Caco-2 (cell line): ENCODE results near the gene TTC13. TPM values are rescaled to one million over a fixed set of nuclear protein-coding genes. Genes with fewer than 3 reads are reported as not detected.

Experiments used
- BruUV-seq: library from RNA; stranded (reverse); fragments of 400-500 nt; replicated peaks from 2 replicates; lab custom pipeline; 2021; lab: Mats Ljungman, UMichigan
- CTCF ChIA-PET: fragments of 300-600 bp; sonication (Branson Sonifier 250); formaldehyde crosslinking; loops from one replicate; lab custom pipeline; 2022; ENCODE audit warnings: antibody characterized with exemption; lab: Charles Lee
- POLR2A ChIA-PET: fragments of 300-600 bp; sonication (Branson Sonifier 250); formaldehyde crosslinking; loops from one replicate; lab custom pipeline; 2022; ENCODE audit warnings: antibody characterized with exemption; lab: Charles Lee
- DNase-seq, 2 experiments: peaks; one replicate each; pipeline versions ENCODE4 v3.0.0 to v3.0.0-alpha.2; 2020 to 2022
- H3K27me3 ChIP-seq: replicated peaks from 2 replicates; pipeline ENCODE4 v1.6.0; 2011; ENCODE audit warnings: low read length; ENCODE audit not compliant: control insufficient read depth, insufficient read depth
- H3K36me3 ChIP-seq: 2 replicates; pipeline ENCODE4 v1.5.1; 2011; ENCODE audit warnings: low read length; ENCODE audit not compliant: control insufficient read depth, insufficient read depth
- H3K4me1 ChIP-seq: fragments of 250-450 bp; sonication (Bioruptor Pico); 2 replicates; pipeline ENCODE4 v1.5.1; 2020; ENCODE audit warnings: mild to moderate bottlenecking
- H3K4me3 ChIP-seq: 2 replicates; pipeline ENCODE4 v1.5.1; 2011; ENCODE audit warnings: low read depth, mild to moderate bottlenecking, control low read depth, low read length
- H3K9me3 ChIP-seq: fragments of 250-450 bp; sonication (Bioruptor Pico); 2 replicates; pipeline ENCODE4 v1.5.1; 2020; ENCODE audit warnings: mild to moderate bottlenecking, moderate library complexity
- H3K27ac Mint-ChIP-seq: one replicate; pipeline ENCODE4 v1.8.0; 2022; ENCODE audit warnings: mixed read lengths; ENCODE audit not compliant: unreplicated experiment
- H3K27me3 Mint-ChIP-seq: one replicate; pipeline ENCODE4 v1.8.0; 2022; ENCODE audit warnings: mixed read lengths; ENCODE audit not compliant: insufficient read depth, unreplicated experiment
- H3K36me3 Mint-ChIP-seq: one replicate; pipeline ENCODE4 v1.8.0; 2022; ENCODE audit warnings: mild to moderate bottlenecking, mixed read lengths; ENCODE audit not compliant: insufficient read depth, unreplicated experiment
- H3K4me1 Mint-ChIP-seq: one replicate; pipeline ENCODE4 v1.8.0; 2022; ENCODE audit warnings: low read depth, mixed read lengths; ENCODE audit not compliant: unreplicated experiment
- H3K4me3 Mint-ChIP-seq: one replicate; pipeline ENCODE4 v1.8.0; 2022; ENCODE audit warnings: mild to moderate bottlenecking, moderate library complexity, mixed read lengths; ENCODE audit not compliant: unreplicated experiment
- H3K9me3 Mint-ChIP-seq: one replicate; pipeline ENCODE4 v1.8.0; 2022; ENCODE audit warnings: mixed read lengths; ENCODE audit not compliant: unreplicated experiment
- CTCF ChIP-seq, 2 experiments: fragments of 200-600 bp in 1 of 2; IDR thresholded peaks; 1 replicate in 1 of 2; 2 replicates in 1 of 2; pipeline versions ENCODE4 v1.5.1 to v1.8.0; 2011 to 2022; ENCODE audit warnings: antibody characterized with exemption in 1 of 2, control low read depth in 1 of 2, inconsistent platforms in 1 of 2, low read depth in 1 of 2, low read length in 1 of 2, mild to moderate bottlenecking in 1 of 2, moderate library complexity in 1 of 2; ENCODE audit not compliant: insufficient read depth in 1 of 2, severe bottlenecking in 1 of 2, unreplicated experiment in 1 of 2
- intact Hi-C: fragments of 100-400 bp; cut with micrococcal nuclease; formaldehyde crosslinking; loops from one replicate; pipeline ENCODE4 v1.10.0; 2022; ENCODE audit not compliant: unreplicated experiment
- total RNA-seq: library from RNA; stranded (reverse); gene quantifications from 2 replicates; pipeline ENCODE4 v1.2.3, GENCODE V29; 2022

The TTC13 gene
- total RNA-seq, 1 experiment from 2014 or later = 57.6 TPM

DNA sequence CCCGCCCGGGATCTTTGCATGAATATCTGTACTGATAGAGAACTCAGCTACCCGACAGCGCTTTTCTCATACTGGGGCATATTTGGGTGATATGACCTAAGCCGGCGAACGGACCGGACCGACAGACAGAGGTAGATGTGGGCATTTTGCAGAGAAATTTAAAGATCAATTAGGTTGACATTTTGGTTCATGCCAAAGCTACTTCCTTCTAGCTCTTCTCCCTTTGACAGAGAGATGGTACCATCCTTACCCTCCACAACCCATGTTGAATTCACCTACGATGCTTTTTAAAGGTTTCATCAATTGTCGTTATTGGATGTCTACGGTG, 692 bp upstream of the TTC13 start:
- H3K4me3 Mint-ChIP-seq = no peak overlapping the region
- Histone ChIP-seq H3K9me3 (no peaks in the 10 kb centered on the region), H3K4me3 (peak overlapping the region; percentile 46), H3K36me3 (0 out of 2 replicates have a peak, but pooled peaks cover 1% of the 10 kb centered on the region), H3K4me1 (peaks cover 20% of the 10 kb centered on the region), H3K27me3 (no peaks in the 10 kb centered on the region)
- TSS peak; percentile 65 for BruUV-seq
- no peaks in the 10 kb centered on the region for H3K9me3 Mint-ChIP-seq
- ChIA-PET POLR2A (interaction anchor here (0.6 to 1.6 kb wide), 2 partner anchors 30 to 111 kb away, joined by 3 to 7 read pairs; partner anchors contain the start of gene C1orf198), CTCF (interaction anchor here (0.6 to 2.6 kb wide), 13 partner anchors 11 to 240 kb away, joined by 3 to 14 read pairs (median 4); no protein-coding TSS in a partner anchor)
- peaks cover 21% of the 10 kb centered on the region for H3K4me1 Mint-ChIP-seq
- no peaks in the 10 kb centered on the region for H3K27me3 Mint-ChIP-seq
- intact Hi-C loops = loop anchor here (1.0 to 2.0 kb wide), 6 partner anchors 40 to 347 kb away; no protein-coding TSS in a partner anchor
- no peak for DNase-seq
- no peak for TF ChIP-seq CTCF (IDR thresholded peaks at IDR 0.05; ENCODE audit: insufficient read depth in 1 of 2, low read depth in 1 of 2, low read length in 1 of 2, severe bottlenecking in 1 of 2, unreplicated experiment in 1 of 2)
- H3K36me3 Mint-ChIP-seq = peaks cover 22% of the 10 kb centered on the region
- peak overlapping the region; percentile 56 for H3K27ac Mint-ChIP-seq

DNA sequence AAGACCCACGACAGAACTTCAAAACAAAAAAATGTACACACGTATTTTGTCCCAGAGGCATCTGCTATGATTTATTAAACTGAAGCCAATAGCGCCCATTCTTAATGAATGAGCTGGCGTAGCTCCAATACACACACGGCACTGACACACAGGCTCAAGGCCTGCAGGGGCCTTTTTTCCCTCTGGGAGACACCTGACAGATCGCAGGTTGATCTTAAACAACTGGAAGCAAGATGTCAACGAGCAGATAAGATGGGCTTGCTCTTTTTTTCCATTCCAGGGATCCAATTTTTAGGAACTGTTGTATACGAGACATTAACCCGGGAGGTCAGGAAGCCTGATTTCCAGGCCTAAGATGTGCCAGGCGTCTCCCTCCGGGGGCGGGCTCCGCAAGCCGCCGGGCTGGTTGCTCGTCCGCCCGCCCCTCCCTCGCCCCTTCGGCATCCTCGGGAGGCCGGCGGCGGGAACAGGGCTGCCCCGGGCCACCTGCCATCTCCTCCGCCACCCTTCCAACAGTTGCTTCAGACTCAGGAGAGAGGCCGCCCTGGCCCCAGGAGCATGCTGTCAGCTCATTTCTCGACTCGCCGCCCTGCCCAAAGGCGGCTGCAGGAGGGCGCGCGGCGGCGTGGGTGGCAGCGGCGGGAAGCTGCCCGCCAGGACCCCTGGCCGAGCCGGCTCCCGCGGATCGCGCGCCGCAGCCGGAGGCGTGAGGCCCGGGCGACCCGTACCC, 735 bp downstream of the TTC13 start:
- Mint-ChIP-seq H3K27ac (peak overlapping the region; percentile 65), H3K9me3 (no peaks in the 10 kb centered on the region), H3K36me3 (peaks cover 22% of the 10 kb centered on the region), H3K4me3 (no peak overlapping the region), H3K4me1 (peaks cover 17% of the 10 kb centered on the region), H3K27me3 (no peaks in the 10 kb centered on the region)
- peak in 1 of 2 experiments; percentile 48 for DNase-seq
- Histone ChIP-seq H3K36me3 (0 out of 2 replicates have a peak, but pooled peaks cover 1% of the 10 kb centered on the region), H3K27me3 (no peaks in the 10 kb centered on the region), H3K4me1 (peaks cover 25% of the 10 kb centered on the region), H3K4me3 (peak overlapping the region; percentile 96), H3K9me3 (no peaks in the 10 kb centered on the region)
- ChIA-PET CTCF (interaction anchor here (0.6 to 2.6 kb wide), 13 partner anchors 10 to 239 kb away, joined by 3 to 14 read pairs (median 4); no protein-coding TSS in a partner anchor), POLR2A (interaction anchor here (1.3 to 1.6 kb wide), 2 partner anchors 39 to 109 kb away, joined by 5 to 7 read pairs; partner anchors contain the start of gene C1orf198)
- intact Hi-C loops = loop anchor here (1.0 to 2.0 kb wide), 2 partner anchors 111 to 233 kb away; no protein-coding TSS in a partner anchor
- TF ChIP-seq CTCF (IDR thresholded peaks at IDR 0.05; ENCODE audit: insufficient read depth in 1 of 2, low read depth in 1 of 2, low read length in 1 of 2, severe bottlenecking in 1 of 2, unreplicated experiment in 1 of 2) = no peak
- BruUV-seq = no TSS peak
